GM06990 (cell line): ENCODE results near the gene ZACN.

Experiments used
- DNase-seq: peaks from one replicate; pipeline ENCODE4 v3.0.0-alpha.2; 2011; ENCODE audit not compliant: insufficient read length; ENCODE audit errors: extremely low read depth
- H3K27me3 ChIP-seq: replicated peaks from 2 replicates; pipeline ENCODE4 v1.6.0; 2011; ENCODE audit warnings: low read length; ENCODE audit not compliant: control insufficient read depth, insufficient read depth
- H3K36me3 ChIP-seq: 2 replicates; pipeline ENCODE4 v1.5.1; 2011; ENCODE audit warnings: low read length; ENCODE audit not compliant: control insufficient read depth, insufficient read depth
- H3K4me3 ChIP-seq: replicated peaks from 2 replicates; pipeline ENCODE4 v1.5.1; 2011; ENCODE audit warnings: low read depth, mild to moderate bottlenecking, control low read depth, low read length
- CTCF ChIP-seq: IDR thresholded peaks from 2 replicates; pipeline ENCODE4 v1.5.1; 2011; ENCODE audit warnings: low read length, control low read depth, mild to moderate bottlenecking, inconsistent platforms; ENCODE audit not compliant: insufficient read depth, poor library complexity, severe bottlenecking

Gene ZACN

GRCh38 chr17:76111956-76112355 is 33.0 kb downstream of the ZACN start:
- DNase-seq: no peak
- Histone ChIP-seq H3K4me3 (no peak overlapping the region), H3K36me3 (no peaks in the 10 kb centered on the region), H3K27me3 (no peaks in the 10 kb centered on the region)
- no peak for TF ChIP-seq CTCF

GRCh38 chr17:76115138-76115754 is 36.3 kb downstream of the ZACN start:
- no peak for DNase-seq
- Histone ChIP-seq H3K4me3 (no peak overlapping the region), H3K36me3 (no peaks in the 10 kb centered on the region), H3K27me3 (no peaks in the 10 kb centered on the region)
- TF ChIP-seq CTCF: no peak

GRCh38 chr17:76119409-76120371 is 40.7 kb downstream of the ZACN start:
- Histone ChIP-seq H3K36me3 (no peaks in the 10 kb centered on the region), H3K4me3 (no peak overlapping the region), H3K27me3 (no peaks in the 10 kb centered on the region)
- DNase-seq: no peak
- TF ChIP-seq CTCF: no peak

- Histone ChIP-seq H3K4me3 (no peak overlapping the region), H3K27me3 (no peaks in the 10 kb centered on the region), H3K36me3 (no peaks in the 10 kb centered on the region)
- no peak for DNase-seq
- no peak for TF ChIP-seq CTCF
Measured at GRCh38 chr17:76120658-76121008, 41.7 kb downstream of the ZACN start.

GRCh38 chr17:76121932-76122430 is 43.0 kb downstream of the ZACN start:
- H3K4me3 ChIP-seq: peak overlapping the region; percentile 54

More at GRCh38 chr17:76121932-76122430, 43.0 kb downstream of the ZACN start:
- H3K27me3 ChIP-seq: no peaks in the 10 kb centered on the region
- no peaks in the 10 kb centered on the region for H3K36me3 ChIP-seq
- no peak for DNase-seq
- no peak for TF ChIP-seq CTCF
